ENCODE measurements around the gene NKAPL. TPM values are rescaled to one million over a fixed set of nuclear protein-coding genes. Genes with fewer than 3 reads are reported as not detected.

The NKAPL gene
- polyA plus RNA-seq, 1 donor from 2014 or later, result not detected

DNA sequence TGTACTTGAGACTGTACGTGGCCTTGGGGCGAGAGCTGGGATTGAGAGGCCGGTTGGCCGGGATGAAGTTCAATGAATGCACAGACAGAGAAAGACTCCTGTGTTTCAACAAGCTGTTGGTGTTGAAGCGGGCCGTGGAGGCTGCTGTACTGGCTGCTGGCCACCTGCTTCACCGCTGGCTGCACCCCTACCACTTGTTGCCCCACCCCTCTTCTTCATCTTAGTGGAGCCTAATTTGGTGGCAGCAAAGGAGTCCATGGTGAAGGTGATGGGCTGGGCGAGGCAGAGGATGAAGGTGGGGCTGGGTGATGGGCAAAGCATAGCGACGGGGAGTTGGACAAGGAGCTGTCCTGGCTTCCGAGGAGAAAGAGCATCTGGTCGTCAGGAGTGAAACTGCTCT lies 41.2 kb upstream of the NKAPL start:
- Histone ChIP-seq H3K27ac (ENCODE audit: low read length) (no peak overlapping the region), H3K9me3 (ENCODE audit: low read length) (no peaks in the 10 kb centered on the region), H3K9me2 (ENCODE audit: insufficient read depth, low read length) (no peaks in the 10 kb centered on the region), H3F3A (ENCODE audit: insufficient read depth, low read length, poor library complexity, severe bottlenecking) (no peaks in the 10 kb centered on the region), H3K9ac (ENCODE audit: low read length) (no peak overlapping the region), H3K79me2 (replicated peaks; ENCODE audit: insufficient read depth, low read length) (no peaks in the 10 kb centered on the region), H2AFZ (ENCODE audit: low read depth, low read length) (no peak overlapping the region), H3K4me3 (ENCODE audit: low read length) (no peak overlapping the region), H3K27me3 (ENCODE audit: insufficient read depth, low read depth, low read length) (peaks cover 80% of the 10 kb centered on the region), H3K36me3 (ENCODE audit: insufficient read depth, low read length) (no peaks in the 10 kb centered on the region), H4K20me1 (ENCODE audit: insufficient read depth) (no peaks in the 10 kb centered on the region), H3K4me2 (ENCODE audit: low read length) (no peak overlapping the region)
- TF ChIP-seq CTCF (IDR thresholded peaks at IDR 0.05; ENCODE audit: poor library complexity, severe bottlenecking), result no peak
- TF ChIP-seq EZH2 (IDR thresholded peaks at IDR 0.05; ENCODE audit: borderline replicate concordance, insufficient read depth, low read length, poor library complexity, severe bottlenecking), result no peak
- no peak for TF ChIP-seq RAD21 (conservative IDR thresholded peaks at IDR 0.05)
- no peak for TF ChIP-seq SMC3 (conservative IDR thresholded peaks at IDR 0.05; ENCODE audit: poor library complexity)
- TF ChIP-seq TAF1 (IDR thresholded peaks at IDR 0.05; ENCODE audit: low read depth), result no peak
- no peak for TF ChIP-seq MXI1 (conservative IDR thresholded peaks at IDR 0.05; ENCODE audit: poor library complexity, severe bottlenecking)
- TF ChIP-seq POLR2AphosphoS5 (IDR thresholded peaks at IDR 0.05), result no peak
- TF ChIP-seq, protein P1, sequence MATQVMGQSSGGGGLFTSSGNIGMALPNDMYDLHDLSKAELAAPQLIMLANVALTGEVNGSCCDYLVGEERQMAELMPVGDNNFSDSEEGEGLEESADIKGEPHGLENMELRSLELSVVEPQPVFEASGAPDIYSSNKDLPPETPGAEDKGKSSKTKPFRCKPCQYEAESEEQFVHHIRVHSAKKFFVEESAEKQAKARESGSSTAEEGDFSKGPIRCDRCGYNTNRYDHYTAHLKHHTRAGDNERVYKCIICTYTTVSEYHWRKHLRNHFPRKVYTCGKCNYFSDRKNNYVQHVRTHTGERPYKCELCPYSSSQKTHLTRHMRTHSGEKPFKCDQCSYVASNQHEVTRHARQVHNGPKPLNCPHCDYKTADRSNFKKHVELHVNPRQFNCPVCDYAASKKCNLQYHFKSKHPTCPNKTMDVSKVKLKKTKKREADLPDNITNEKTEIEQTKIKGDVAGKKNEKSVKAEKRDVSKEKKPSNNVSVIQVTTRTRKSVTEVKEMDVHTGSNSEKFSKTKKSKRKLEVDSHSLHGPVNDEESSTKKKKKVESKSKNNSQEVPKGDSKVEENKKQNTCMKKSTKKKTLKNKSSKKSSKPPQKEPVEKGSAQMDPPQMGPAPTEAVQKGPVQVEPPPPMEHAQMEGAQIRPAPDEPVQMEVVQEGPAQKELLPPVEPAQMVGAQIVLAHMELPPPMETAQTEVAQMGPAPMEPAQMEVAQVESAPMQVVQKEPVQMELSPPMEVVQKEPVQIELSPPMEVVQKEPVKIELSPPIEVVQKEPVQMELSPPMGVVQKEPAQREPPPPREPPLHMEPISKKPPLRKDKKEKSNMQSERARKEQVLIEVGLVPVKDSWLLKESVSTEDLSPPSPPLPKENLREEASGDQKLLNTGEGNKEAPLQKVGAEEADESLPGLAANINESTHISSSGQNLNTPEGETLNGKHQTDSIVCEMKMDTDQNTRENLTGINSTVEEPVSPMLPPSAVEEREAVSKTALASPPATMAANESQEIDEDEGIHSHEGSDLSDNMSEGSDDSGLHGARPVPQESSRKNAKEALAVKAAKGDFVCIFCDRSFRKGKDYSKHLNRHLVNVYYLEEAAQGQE (IDR thresholded peaks at IDR 0.05; ENCODE audit: borderline replicate concordance), result no peak
- no peak for TF ChIP-seq EP300 (conservative IDR thresholded peaks at IDR 0.05; ENCODE audit: poor library complexity, severe bottlenecking)

- H3K27ac ChIP-seq (ENCODE audit: low read length), result no peak overlapping the region
- peak overlapping the region; percentile 56 for H3K4me3 ChIP-seq (ENCODE audit: low read length)
- no peaks in the 10 kb centered on the region for H3K36me3 ChIP-seq (ENCODE audit: insufficient read depth, low read length)
- no peaks in the 10 kb centered on the region for H3K9me3 ChIP-seq (ENCODE audit: low read length)
- peaks cover 73% of the 10 kb centered on the region for H3K27me3 ChIP-seq (ENCODE audit: insufficient read depth, low read depth, low read length)
- no peak overlapping the region for H2AFZ ChIP-seq (ENCODE audit: low read depth, low read length)
- no peaks in the 10 kb centered on the region for H3K9me2 ChIP-seq (ENCODE audit: insufficient read depth, low read length)
- no peaks in the 10 kb centered on the region for H3K79me2 ChIP-seq (replicated peaks; ENCODE audit: insufficient read depth, low read length)
- no peak overlapping the region for H3K9ac ChIP-seq (ENCODE audit: low read length)
- no peaks in the 10 kb centered on the region for H3F3A ChIP-seq (ENCODE audit: insufficient read depth, low read length, poor library complexity, severe bottlenecking)
- H3K4me2 ChIP-seq (ENCODE audit: low read length), result no peak overlapping the region
- TF ChIP-seq MXI1 (conservative IDR thresholded peaks at IDR 0.05; ENCODE audit: poor library complexity, severe bottlenecking) (no peak), CTCF (IDR thresholded peaks at IDR 0.05; ENCODE audit: poor library complexity, severe bottlenecking) (no peak), SMC3 (conservative IDR thresholded peaks at IDR 0.05; ENCODE audit: poor library complexity) (no peak), POLR2AphosphoS5 (IDR thresholded peaks at IDR 0.05) (no peak), EP300 (conservative IDR thresholded peaks at IDR 0.05; ENCODE audit: poor library complexity, severe bottlenecking) (no peak), TAF1 (IDR thresholded peaks at IDR 0.05; ENCODE audit: low read depth) (no peak), RAD21 (conservative IDR thresholded peaks at IDR 0.05) (no peak), EZH2 (IDR thresholded peaks at IDR 0.05; ENCODE audit: borderline replicate concordance, insufficient read depth, low read length, poor library complexity, severe bottlenecking) (no peak)
- TF ChIP-seq, protein P1 (IDR thresholded peaks at IDR 0.05; ENCODE audit: borderline replicate concordance), result no peak
- H4K20me1 ChIP-seq (ENCODE audit: insufficient read depth), result no peaks in the 10 kb centered on the region
Observed at GRCh38 chr6:28218312-28219248, 40.5 kb upstream of the NKAPL start.
